Thyroid gland (tissue), 4 donors: ENCODE measurements around the gene ACMSD. TPM values are rescaled to one million over a fixed set of nuclear protein-coding genes. Genes with fewer than 3 reads are reported as not detected.
A peak's percentile ranks its signal among the peaks of the same experiment; 100 is the strongest.
"Not testable (repeated sequence)": the region's sequence is repeated elsewhere in the genome, so short reads cannot be mapped to it uniquely, and the experiment has no call there.

ENCODE experiments used
- DNase-seq, 2 donors: peaks; one replicate each; pipeline ENCODE4 v3.0.0-alpha.2; 2019
- H3K27ac ChIP-seq, 3 donors: fragments of 200-600 bp; sonication (generic); 1 replicate in 2 of 3; 2 replicates in 1 of 3; pipeline ENCODE4 v1.5.1; 2016 to 2019; ENCODE audit warnings: mild to moderate bottlenecking in 1 of 3, moderate library complexity in 1 of 3
- H3K27me3 ChIP-seq: fragments of 200-600 bp; sonication (generic); one replicate; pipeline ENCODE4 v1.5.1; 2019
- H3K36me3 ChIP-seq, 2 donors: fragments of 200-600 bp; sonication (generic); one replicate each; pipeline ENCODE4 v1.5.1; 2016 to 2019
- H3K4me1 ChIP-seq, 2 donors: fragments of 200-600 bp; sonication (generic); one replicate each; pipeline ENCODE4 v1.5.1; 2017 to 2019
- H3K4me3 ChIP-seq, 3 donors: fragments of 200-600 bp; sonication (generic); replicated peaks in 1 of 3; 1 replicate in 2 of 3; 2 replicates in 1 of 3; pipeline ENCODE4 v1.5.1; 2016; ENCODE audit warnings: mild to moderate bottlenecking in 1 of 3
- H3K9me3 ChIP-seq: fragments of 200-600 bp; sonication (generic); one replicate; pipeline ENCODE4 v1.5.1; 2017
- CTCF ChIP-seq, 6 experiments: fragments of 200-600 bp in 3 of 6; fragments of 450-650 bp in 3 of 6; sonication (generic) in 3 of 6; IDR thresholded peaks; one replicate each; pipeline ENCODE4 v1.5.1; 2016 to 2019; ENCODE audit warnings: antibody characterized with exemption in 6 of 6, mild to moderate bottlenecking in 2 of 6, inconsistent platforms in 1 of 6, moderate library complexity in 1 of 6
- POLR2A ChIP-seq, 2 donors: fragments of 450-650 bp; IDR thresholded peaks; one replicate each; pipeline ENCODE4 v1.6.1; 2017; ENCODE audit warnings: antibody characterized with exemption in 2 of 2, mild to moderate bottlenecking in 2 of 2, moderate library complexity in 1 of 2
- WGBS, 2 donors: methylation state at CpG; one replicate each; pipeline ENCODE4 v1.1.5; 2017; 5-methylcytosine and 5-hydroxymethylcytosine counted together
- intact Hi-C: fragments of 100-400 bp; cut with DNase I; formaldehyde crosslinking; loops from one replicate; pipeline ENCODE4 v1.15.1; 2023
- total RNA-seq, 4 donors: library from RNA; depleted of rRNA; stranded (reverse); fragments of >200 nt; gene quantifications; one replicate each; pipeline ENCODE4 v1.2.3, GENCODE V29; 2016

ACMSD gene
- total RNA-seq, 4 donors from 2014 or later, result 1.4 TPM; not detected in 3

DNA sequence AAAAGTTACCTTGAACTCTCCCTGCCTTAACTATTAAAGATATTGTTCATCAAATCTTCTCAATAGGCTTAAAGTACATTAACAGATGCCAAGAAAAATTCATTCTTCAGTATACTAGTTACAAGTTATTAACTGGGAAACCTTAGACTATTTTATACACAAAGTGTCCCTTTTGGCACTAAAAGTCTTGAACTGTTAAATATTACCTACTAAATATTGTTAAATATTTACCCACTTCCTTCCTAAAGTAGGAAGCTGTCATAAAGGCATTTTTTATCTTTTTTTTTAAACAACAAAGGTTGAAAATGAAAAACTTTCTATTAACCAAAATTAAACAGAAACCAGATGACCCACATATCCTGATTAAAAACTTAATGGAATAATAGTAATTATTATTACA is 60.8 kb downstream of the ACMSD start:
- H3K27me3 ChIP-seq, result no peaks in the 10 kb centered on the region
- intact Hi-C loops, result no loop called here
- no peak overlapping the region for H3K4me3 ChIP-seq
- TF ChIP-seq CTCF (IDR thresholded peaks at IDR 0.05) (no peak), POLR2A (IDR thresholded peaks at IDR 0.05) (no peak)
- no peak overlapping the region for H3K27ac ChIP-seq
- no peaks in the 10 kb centered on the region for H3K36me3 ChIP-seq
- no peak for DNase-seq
- H3K9me3 ChIP-seq, result no peaks in the 10 kb centered on the region
- H3K4me1 ChIP-seq, result peaks cover 0 to 4% of the 10 kb centered on the region in 2 donors

- Histone ChIP-seq H3K4me3 (no peak overlapping the region), H3K36me3 (no peaks in the 10 kb centered on the region), H3K9me3 (no peaks in the 10 kb centered on the region), H3K27me3 (no peaks in the 10 kb centered on the region), H3K27ac (no peak overlapping the region), H3K4me1 (peaks cover 8 to 12% of the 10 kb centered on the region in 2 donors)
- intact Hi-C loops, result loop anchor here (10.0 kb wide), 1 partner anchor 65 kb away; the partner anchor contains the start of gene ACMSD
- WGBS, 2 donors, result 94 to 97% methylated on average over 1 of the region's 1 CpG
- no peak for DNase-seq
- no peak for TF ChIP-seq CTCF (IDR thresholded peaks at IDR 0.05)
- TF ChIP-seq POLR2A (IDR thresholded peaks at IDR 0.05), result no peak
These were observed 61.7 kb downstream of the ACMSD start for GRCh38 chr2:134900151-134900550.

DNA sequence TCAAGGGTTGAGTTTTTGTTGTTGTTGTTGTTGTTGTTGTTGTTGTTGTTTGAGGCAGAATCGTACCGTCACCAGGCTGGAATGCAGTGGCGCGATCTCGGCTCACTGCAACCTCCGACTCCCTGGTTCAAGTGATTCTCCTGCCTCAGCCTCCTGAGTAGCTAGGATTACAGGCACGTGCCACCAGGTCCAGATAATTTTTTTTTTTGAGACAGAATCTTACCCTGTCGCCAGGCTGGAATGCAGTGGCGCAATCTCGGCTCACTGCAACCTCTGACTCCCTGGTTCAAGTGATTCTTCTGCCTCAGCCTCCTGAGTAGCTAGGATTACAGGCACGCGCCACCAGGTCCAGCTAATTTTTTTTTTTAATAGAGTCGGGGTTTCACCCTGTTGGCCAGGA is 65.3 kb downstream of the ACMSD start:
- intact Hi-C loops, result loop anchor here (10.0 kb wide), 1 partner anchor 69 kb away; the partner anchor contains the start of gene ACMSD
- not testable (repeated sequence) for H3K9me3 ChIP-seq, H3K36me3 ChIP-seq, DNase-seq, H3K27me3 ChIP-seq, H3K4me3 ChIP-seq, H3K27ac ChIP-seq
- WGBS, 2 donors, result 93 to 95% methylated on average over 13 of the region's 13 CpGs
- H3K4me1 ChIP-seq, result peaks cover 14 to 19% of the 10 kb centered on the region in 2 donors

DNA sequence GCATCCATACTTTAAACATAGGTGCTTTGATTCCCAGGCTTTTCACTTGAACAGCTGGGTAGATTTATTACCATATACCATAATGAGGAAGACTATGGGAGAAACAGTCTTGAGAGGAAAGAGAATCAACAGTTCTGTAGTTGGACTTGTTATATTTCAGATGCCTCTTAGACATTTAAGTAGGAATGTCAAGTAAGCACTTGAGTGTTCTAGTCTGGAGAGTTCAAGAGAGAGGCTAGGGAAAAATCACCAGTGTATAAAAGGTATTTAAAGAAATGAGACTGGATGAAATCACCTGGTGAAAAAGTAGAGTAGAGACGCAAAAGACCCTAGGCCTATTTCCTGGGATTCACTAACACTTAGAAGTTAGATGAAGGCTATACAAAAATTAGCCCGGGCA is 66.8 kb downstream of the ACMSD start:
- Histone ChIP-seq H3K27ac (peak overlapping the region; percentile 70 to 85 (median 76)), H3K9me3 (no peaks in the 10 kb centered on the region), H3K36me3 (no peaks in the 10 kb centered on the region), H3K4me1 (peaks cover 14 to 19% of the 10 kb centered on the region in 2 donors), H3K4me3 (no peak overlapping the region), H3K27me3 (no peaks in the 10 kb centered on the region)
- TF ChIP-seq CTCF (IDR thresholded peaks at IDR 0.05), result no peak
- no peak for TF ChIP-seq POLR2A (IDR thresholded peaks at IDR 0.05)
- intact Hi-C loops, result loop anchor here (10.0 kb wide), 1 partner anchor 70 kb away; the partner anchor contains the start of gene ACMSD
- 29 to 40% methylated on average over 2 of the region's 2 CpGs for WGBS, 2 donors
- DNase-seq, result no peak

DNA sequence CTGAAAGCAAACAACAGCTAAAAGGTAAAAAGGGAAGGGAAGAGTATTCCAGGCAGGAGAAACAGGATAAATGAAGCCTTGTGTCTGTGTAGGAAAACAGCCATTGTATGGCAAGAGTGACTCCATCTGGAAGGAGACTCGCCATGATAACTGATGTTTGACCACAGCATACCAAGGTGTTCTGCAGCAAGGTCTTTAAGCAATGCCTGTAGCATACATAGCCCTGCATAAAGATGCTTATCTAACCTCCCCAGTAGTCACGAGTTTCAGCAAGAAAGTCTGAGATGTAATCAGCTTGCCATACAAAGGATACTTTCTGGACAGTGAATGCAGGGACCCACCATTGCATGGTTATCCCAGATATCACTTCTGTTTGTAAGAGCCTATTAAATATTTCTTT is 68.3 kb downstream of the ACMSD start:
- Histone ChIP-seq H3K4me3 (no peak overlapping the region), H3K36me3 (no peaks in the 10 kb centered on the region), H3K27ac (no peak overlapping the region), H3K9me3 (no peaks in the 10 kb centered on the region), H3K27me3 (no peaks in the 10 kb centered on the region), H3K4me1 (peaks cover 14 to 19% of the 10 kb centered on the region in 2 donors)
- 72 to 84% methylated on average over 2 of the region's 2 CpGs for WGBS, 2 donors
- intact Hi-C loops, result loop anchor here (10.0 kb wide), 1 partner anchor 72 kb away; the partner anchor contains the start of gene ACMSD
- DNase-seq, result no peak
- TF ChIP-seq CTCF (IDR thresholded peaks at IDR 0.05), result no peak
- TF ChIP-seq POLR2A (IDR thresholded peaks at IDR 0.05), result no peak

DNA sequence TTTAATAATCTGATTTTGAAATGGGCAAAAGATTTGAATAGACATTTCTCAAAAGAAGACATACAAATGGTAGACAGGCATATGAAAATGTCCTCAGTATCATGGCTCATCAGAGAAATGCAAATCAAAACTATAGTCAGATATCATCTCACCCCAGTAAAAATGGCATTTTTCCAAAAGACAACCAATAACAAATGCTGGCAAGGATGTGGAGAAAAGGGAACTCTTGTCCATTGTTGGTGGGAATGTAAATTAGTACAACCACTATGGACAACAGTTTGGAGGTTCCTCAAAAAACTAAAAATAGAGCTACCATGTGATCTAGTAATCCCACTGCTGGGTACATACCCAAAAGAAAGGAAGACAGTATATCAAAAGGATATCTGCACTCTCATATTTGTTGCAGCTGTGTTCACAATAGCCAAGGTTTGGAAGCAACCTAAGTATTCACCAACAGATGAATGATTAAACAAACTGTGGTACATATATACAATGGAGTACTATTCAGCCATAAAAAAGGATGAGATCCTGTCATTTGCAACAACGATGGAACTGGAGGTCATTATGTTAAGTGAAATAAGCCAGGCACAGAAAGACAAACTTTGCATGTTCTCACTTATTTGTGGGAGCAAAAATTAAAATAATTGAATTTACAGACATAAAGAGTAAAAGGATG is 69.2 kb downstream of the ACMSD start:
- not testable (repeated sequence) for H3K9me3 ChIP-seq, H3K27me3 ChIP-seq, H3K36me3 ChIP-seq, DNase-seq, H3K4me3 ChIP-seq, H3K27ac ChIP-seq
- intact Hi-C loops, result loop anchor here (10.0 kb wide), 1 partner anchor 73 kb away; the partner anchor contains the start of gene ACMSD
- WGBS, 2 donors, result 85 to 93% methylated on average over 1 of the region's 1 CpG
- H3K4me1 ChIP-seq, result peaks cover 14 to 19% of the 10 kb centered on the region in 2 donors
